IPS DF 6.9 (cell line): ENCODE measurements around the gene RPGRIP1L.
"Not testable (repeated sequence)": the region's sequence is repeated elsewhere in the genome, so short reads cannot be mapped to it uniquely, and the experiment has no call there.

Experiments used
- DNase-seq: peaks from one replicate; pipeline ENCODE4 v3.0.0-alpha.2; 2013; ENCODE audit warnings: low read depth, low spot score
- H3K27ac ChIP-seq: one replicate; pipeline ENCODE4 v1.5.1; 2013; ENCODE audit warnings: low read length, control low read depth
- H3K27me3 ChIP-seq: 2 replicates; pipeline ENCODE4 v1.6.1; 2013; ENCODE audit warnings: mild to moderate bottlenecking, low read length; ENCODE audit not compliant: control insufficient read depth, insufficient read depth
- H3K36me3 ChIP-seq: 2 replicates; pipeline ENCODE4 v1.6.1; 2013; ENCODE audit warnings: low read length; ENCODE audit not compliant: control insufficient read depth, insufficient read depth
- H3K4me1 ChIP-seq: 2 replicates; pipeline ENCODE4 v1.6.1; 2013; ENCODE audit warnings: low read length; ENCODE audit not compliant: control insufficient read depth, insufficient read depth
- H3K4me3 ChIP-seq: 2 replicates; pipeline ENCODE4 v1.5.1; 2013; ENCODE audit warnings: mild to moderate bottlenecking, low read length
- H3K9me3 ChIP-seq: 2 replicates; pipeline ENCODE4 v1.6.1; 2013; ENCODE audit warnings: low read length, inconsistent platforms; ENCODE audit not compliant: control insufficient read depth, insufficient read depth
- WGBS: extraction: QIAGEN DNeasy Blood & Tissue Kit; methylation state at CpG from one replicate; pipeline ENCODE4 v1.1.7; 2013; ENCODE audit warnings: mixed read lengths, missing lambda C conversion rate; ENCODE audit not compliant: insufficient read length, insufficient coverage; 5-methylcytosine and 5-hydroxymethylcytosine counted together

The RPGRIP1L gene

DNA sequence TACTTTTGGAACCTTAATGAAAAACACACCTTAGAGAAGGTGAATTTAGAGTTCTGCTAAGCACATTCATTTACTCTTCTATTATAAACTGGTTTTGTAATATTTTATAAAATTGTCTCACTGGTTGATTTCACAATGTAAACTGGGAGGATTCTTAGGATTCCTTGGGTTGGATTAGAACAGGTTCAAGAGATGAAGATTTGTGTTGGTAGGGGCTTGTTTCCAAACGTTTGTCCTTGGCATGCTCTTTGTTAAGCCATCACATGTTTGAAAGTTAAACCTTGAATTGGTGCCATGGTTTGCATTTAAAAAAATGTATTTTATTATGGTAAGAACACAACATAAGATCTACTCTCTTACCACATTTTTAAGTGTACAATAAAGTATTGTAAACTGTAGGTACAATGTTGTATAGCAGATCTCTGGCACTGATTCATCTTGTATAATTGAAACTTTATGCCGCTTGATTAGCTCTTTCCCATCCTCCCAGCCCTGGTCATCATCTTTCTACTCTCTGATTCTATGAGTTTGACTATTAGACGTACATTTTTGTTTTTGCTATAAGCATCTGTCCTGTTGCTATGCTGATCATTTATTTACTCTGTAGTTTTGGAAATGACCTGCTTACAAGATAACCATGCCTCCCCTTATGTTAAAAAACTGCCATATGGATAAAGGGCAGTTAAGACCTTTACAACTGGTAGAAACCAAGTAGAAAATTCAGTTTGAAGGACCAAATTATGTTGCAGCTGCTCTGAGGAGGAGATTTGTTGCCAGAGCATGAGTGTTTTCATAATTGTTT lies 9.9 kb upstream of the RPGRIP1L start:
- no CpG with 5 or more reads among the region's 3 CpGs for WGBS

DNA sequence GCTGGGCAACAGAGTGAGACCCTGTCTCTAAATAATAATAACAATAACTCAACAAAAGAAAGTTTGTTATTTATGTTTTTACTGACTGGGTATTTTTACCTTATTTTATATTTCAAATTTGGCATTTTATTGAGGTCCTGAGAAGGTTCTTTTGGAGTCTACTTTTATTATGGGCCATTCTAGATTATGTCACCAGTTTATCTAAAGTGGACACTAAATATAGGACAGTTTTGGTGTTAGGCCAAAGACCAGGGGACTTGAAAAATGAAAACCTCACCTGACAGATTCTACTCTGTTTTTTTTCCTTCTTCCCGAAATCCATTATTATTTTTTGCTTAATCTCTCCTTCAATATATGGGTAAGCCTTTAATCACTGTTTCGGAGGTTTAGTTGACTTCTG lies 8.4 kb upstream of the RPGRIP1L start:
- no CpG with 5 or more reads among the region's 2 CpGs for WGBS
- no peaks in the 10 kb centered on the region; the same call in 1 of the 2 replicates for H3K4me1 ChIP-seq
- no peaks in the 10 kb centered on the region for H3K36me3 ChIP-seq
- no peak overlapping the region for H3K4me3 ChIP-seq
- DNase-seq = no peak
- no peaks in the 10 kb centered on the region for H3K27me3 ChIP-seq
- no peak overlapping the region for H3K27ac ChIP-seq
- no peaks in the 10 kb centered on the region for H3K9me3 ChIP-seq

More for the DNA sequence above, 9.9 kb upstream of the RPGRIP1L start:
- H3K9me3 ChIP-seq = no peaks in the 10 kb centered on the region
- no peak overlapping the region for H3K4me3 ChIP-seq
- H3K4me1 ChIP-seq = no peaks in the 10 kb centered on the region; the same call in 1 of the 2 replicates
- no peaks in the 10 kb centered on the region for H3K36me3 ChIP-seq
- H3K27ac ChIP-seq = no peak overlapping the region
- DNase-seq = no peak
- H3K27me3 ChIP-seq = no peaks in the 10 kb centered on the region

- no peak overlapping the region for H3K27ac ChIP-seq
- no peaks in the 10 kb centered on the region; the same call in 1 of the 2 replicates for H3K4me1 ChIP-seq
- H3K9me3 ChIP-seq = no peaks in the 10 kb centered on the region
- H3K27me3 ChIP-seq = no peaks in the 10 kb centered on the region
- no peak overlapping the region for H3K4me3 ChIP-seq
- no CpG with 5 or more reads among the region's 3 CpGs for WGBS
- H3K36me3 ChIP-seq = no peaks in the 10 kb centered on the region
- no peak for DNase-seq
Observed at GRCh38 chr16:53711390-53711789, 7.7 kb upstream of the RPGRIP1L start.

- Histone ChIP-seq H3K27ac (no peak overlapping the region), H3K4me1 (no peaks in the 10 kb centered on the region), H3K9me3 (no peaks in the 10 kb centered on the region), H3K4me3 (no peak overlapping the region), H3K27me3 (no peaks in the 10 kb centered on the region), H3K36me3 (no peaks in the 10 kb centered on the region)
- DNase-seq = no peak
- no CpG with 5 or more reads among the region's 2 CpGs for WGBS
Observed at GRCh38 chr16:53708490-53708889, 4.8 kb upstream of the RPGRIP1L start.

DNA sequence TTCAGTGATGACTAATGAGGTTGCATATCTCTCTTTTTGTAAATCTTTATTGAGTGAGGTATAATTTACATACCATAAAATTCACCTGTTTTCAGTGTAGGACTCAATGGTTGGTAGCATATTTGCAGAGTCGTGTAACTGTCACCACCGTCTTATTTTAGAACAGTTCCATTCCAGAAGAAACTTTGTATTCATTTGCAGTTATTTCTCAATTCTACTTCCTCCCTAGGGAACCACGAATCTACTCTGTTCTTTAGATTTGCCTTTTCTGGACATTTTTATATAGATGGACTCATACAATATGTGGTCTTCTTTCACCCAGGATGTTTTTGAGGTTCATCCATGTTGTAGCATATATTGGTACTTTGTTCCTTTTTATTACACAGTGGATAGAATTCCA lies 4.0 kb upstream of the RPGRIP1L start:
- Histone ChIP-seq H3K9me3 (no peaks in the 10 kb centered on the region), H3K36me3 (no peaks in the 10 kb centered on the region), H3K4me1 (no peaks in the 10 kb centered on the region), H3K4me3 (no peak overlapping the region), H3K27ac (no peak overlapping the region), H3K27me3 (no peaks in the 10 kb centered on the region)
- WGBS = no CpG with 5 or more reads among the region's 3 CpGs
- no peak for DNase-seq

GRCh38 chr16:53704445-53704813 lies 770 bp upstream of the RPGRIP1L start:
- WGBS = no CpG with 5 or more reads among the region's 6 CpGs
- Histone ChIP-seq H3K4me1 (no peaks in the 10 kb centered on the region), H3K27me3 (no peaks in the 10 kb centered on the region), H3K36me3 (no peaks in the 10 kb centered on the region), H3K9me3 (no peaks in the 10 kb centered on the region), H3K27ac (no peak overlapping the region), H3K4me3 (peak overlapping the region; percentile 67; the same call in 1 of the 2 replicates)
- no peak for DNase-seq

GRCh38 chr16:53698271-53698670 lies 5.4 kb downstream of the RPGRIP1L start:
- not testable (repeated sequence) for H3K27ac ChIP-seq, H3K4me3 ChIP-seq, H3K36me3 ChIP-seq, H3K27me3 ChIP-seq, H3K9me3 ChIP-seq, DNase-seq, H3K4me1 ChIP-seq
- no CpG with 5 or more reads among the region's 31 CpGs for WGBS

DNA sequence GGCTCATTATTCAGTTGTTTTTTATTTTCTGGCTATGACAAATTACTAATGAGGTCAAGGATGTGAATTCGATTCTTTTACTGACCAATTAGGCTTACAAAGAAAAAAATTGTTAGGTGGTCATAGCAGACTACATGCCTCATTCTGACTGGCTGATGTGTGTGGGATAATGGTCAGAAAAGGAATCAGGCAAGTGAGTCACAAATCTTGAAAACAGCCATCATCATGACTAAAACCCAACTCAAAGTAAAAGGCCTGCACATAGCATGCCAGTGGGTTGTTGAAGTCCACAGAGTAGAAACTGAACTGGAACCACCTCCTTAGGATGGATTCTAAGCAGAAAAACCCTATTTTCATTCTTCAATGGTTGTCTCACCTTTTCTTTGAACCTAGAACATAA lies 8.6 kb downstream of the RPGRIP1L start:
- Histone ChIP-seq H3K9me3 (no peaks in the 10 kb centered on the region), H3K4me3 (no peak overlapping the region), H3K27ac (no peak overlapping the region), H3K27me3 (no peaks in the 10 kb centered on the region), H3K36me3 (no peaks in the 10 kb centered on the region), H3K4me1 (no peaks in the 10 kb centered on the region)
- no peak for DNase-seq
- WGBS = no CpG with 5 or more reads among the region's 1 CpG

GRCh38 chr16:53693320-53693719 lies 10.3 kb downstream of the RPGRIP1L start:
- DNase-seq = no peak
- H3K36me3 ChIP-seq = no peaks in the 10 kb centered on the region
- no peaks in the 10 kb centered on the region for H3K9me3 ChIP-seq
- H3K27ac ChIP-seq = no peak overlapping the region
- H3K4me3 ChIP-seq = no peak overlapping the region
- WGBS = no CpG with 5 or more reads among the region's 5 CpGs
- H3K27me3 ChIP-seq = no peaks in the 10 kb centered on the region
- H3K4me1 ChIP-seq = no peaks in the 10 kb centered on the region

- no peak overlapping the region for H3K27ac ChIP-seq
- H3K4me3 ChIP-seq = no peak overlapping the region
- H3K27me3 ChIP-seq = no peaks in the 10 kb centered on the region
- H3K9me3 ChIP-seq = no peaks in the 10 kb centered on the region
- no peaks in the 10 kb centered on the region for H3K36me3 ChIP-seq
- DNase-seq = no peak
- no peaks in the 10 kb centered on the region for H3K4me1 ChIP-seq
- no CpG with 5 or more reads among the region's 5 CpGs for WGBS
Observed at GRCh38 chr16:53692146-53692545, 11.5 kb downstream of the RPGRIP1L start.

DNA sequence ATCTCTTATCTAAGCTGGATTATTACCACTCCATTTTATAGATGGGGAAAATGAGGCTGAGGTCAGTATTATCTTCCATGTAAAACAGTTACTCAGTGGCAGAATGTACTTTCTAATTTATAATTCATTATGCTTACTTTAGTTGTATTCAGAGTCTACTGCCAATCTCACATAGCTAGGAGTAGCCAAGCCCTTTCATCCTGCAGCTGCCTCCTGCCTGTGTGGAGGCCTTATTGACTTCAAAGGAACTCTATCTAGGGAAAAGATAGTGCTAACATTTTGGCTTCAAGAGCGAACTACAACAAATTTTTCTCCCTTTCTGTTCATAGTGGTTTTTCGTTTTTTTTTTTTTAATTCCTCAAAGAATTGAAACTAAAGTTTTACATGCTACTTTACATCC lies 12.9 kb downstream of the RPGRIP1L start:
- H3K27ac ChIP-seq = no peak overlapping the region
- no peak overlapping the region for H3K4me3 ChIP-seq
- no peak for DNase-seq
- no peaks in the 10 kb centered on the region for H3K36me3 ChIP-seq
- no peaks in the 10 kb centered on the region for H3K4me1 ChIP-seq
- no peaks in the 10 kb centered on the region for H3K9me3 ChIP-seq
- no CpG with 5 or more reads among the region's 2 CpGs for WGBS
- H3K27me3 ChIP-seq = no peaks in the 10 kb centered on the region
